GM18511 (cell line): ENCODE results near the gene SINHCAF.

Experiments used
- ATAC-seq: cut with Tn5 transposase; IDR thresholded peaks from one replicate; pipeline ENCODE4 v1.9.1; 2021; ENCODE audit warnings: mild to moderate bottlenecking, moderate library complexity; ENCODE audit not compliant: unreplicated experiment

Gene SINHCAF

GRCh38 chr12:31337952-31338351 is 12.0 kb upstream of the SINHCAF start:
- no peak for ATAC-seq

GRCh38 chr12:31331242-31331641 is 5.3 kb upstream of the SINHCAF start:
- ATAC-seq, result no peak

GRCh38 chr12:31326736-31327659 is 1.0 kb upstream of the SINHCAF start:
- no peak for ATAC-seq

- peak; percentile 2 for ATAC-seq
These were observed 450 bp downstream of the SINHCAF start for GRCh38 chr12:31325524-31325875.

- peak; percentile 12 for ATAC-seq
These were observed 966 bp downstream of the SINHCAF start for GRCh38 chr12:31324845-31325523.

GRCh38 chr12:31324116-31324844 is 1.7 kb downstream of the SINHCAF start:
- ATAC-seq, result peak; percentile 43

GRCh38 chr12:31323391-31324115 is 2.4 kb downstream of the SINHCAF start:
- ATAC-seq, result peak; percentile 21

- ATAC-seq, result no peak
These were observed 3.1 kb downstream of the SINHCAF start for GRCh38 chr12:31322801-31323207.

- no peak for ATAC-seq
These were observed 4.1 kb downstream of the SINHCAF start for GRCh38 chr12:31321897-31322228.

- no peak for ATAC-seq
These were observed 4.6 kb downstream of the SINHCAF start for GRCh38 chr12:31321186-31321896.

- ATAC-seq, result no peak
These were observed 7.2 kb downstream of the SINHCAF start for GRCh38 chr12:31318657-31319269.

GRCh38 chr12:31317471-31318395 is 8.2 kb downstream of the SINHCAF start:
- no peak for ATAC-seq

GRCh38 chr12:31316891-31317290 is 9.1 kb downstream of the SINHCAF start:
- peak; percentile 38 for ATAC-seq

- no peak for ATAC-seq
These were observed 10.0 kb downstream of the SINHCAF start for GRCh38 chr12:31315784-31316465.

- no peak for ATAC-seq
These were observed 10.8 kb downstream of the SINHCAF start for GRCh38 chr12:31315044-31315715.

- no peak for ATAC-seq
These were observed 13.5 kb downstream of the SINHCAF start for GRCh38 chr12:31312431-31312830.

GRCh38 chr12:31311634-31312258 is 14.2 kb downstream of the SINHCAF start:
- ATAC-seq, result no peak
